ENCODE data around the gene ANKLE1.

ANKLE1 gene

DNA sequence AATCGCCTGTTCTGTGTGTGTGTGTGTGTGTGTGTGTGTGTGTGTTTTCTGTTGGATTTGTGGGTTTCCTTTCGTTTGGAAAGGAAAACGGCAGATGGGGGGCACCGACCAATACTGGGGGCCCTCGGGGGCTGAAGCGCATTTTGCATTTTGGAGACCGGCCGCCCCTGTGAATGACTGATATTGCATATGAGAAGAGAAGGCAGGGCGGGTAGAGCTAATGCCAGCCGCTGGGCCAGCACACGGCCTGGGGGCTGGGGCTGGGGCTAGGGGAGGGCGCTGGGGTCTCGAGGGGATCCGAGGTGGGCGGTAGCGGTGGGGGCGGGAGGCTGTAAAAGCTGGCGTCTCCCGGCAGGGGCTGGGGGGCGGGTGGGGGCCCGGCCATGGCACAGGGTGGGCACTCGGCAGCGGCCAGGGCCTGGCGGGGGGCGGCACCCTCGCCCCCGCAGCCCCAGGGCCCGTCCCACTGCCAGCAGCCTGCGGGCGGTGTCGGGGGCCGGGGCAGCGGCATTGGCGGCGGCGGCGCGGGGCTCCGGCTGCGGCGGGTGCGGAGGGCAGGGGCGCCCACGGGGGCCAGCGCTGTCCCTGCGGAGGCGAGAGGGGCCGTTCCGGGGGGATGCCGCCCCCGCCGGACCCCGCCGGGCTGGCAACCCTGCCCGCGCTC, 41.7 kb downstream of the ANKLE1 start:
- H3K4me3 ChIP-seq (replicated peaks; ENCODE audit: low read depth, low read length), result no peak overlapping the region
- DNase-seq (ENCODE audit: extremely low read depth, low read depth), result no peak
- TF ChIP-seq CTCF (IDR thresholded peaks at IDR 0.05; ENCODE audit: low read depth, low read length, missing control alignments), result no peak

DNA sequence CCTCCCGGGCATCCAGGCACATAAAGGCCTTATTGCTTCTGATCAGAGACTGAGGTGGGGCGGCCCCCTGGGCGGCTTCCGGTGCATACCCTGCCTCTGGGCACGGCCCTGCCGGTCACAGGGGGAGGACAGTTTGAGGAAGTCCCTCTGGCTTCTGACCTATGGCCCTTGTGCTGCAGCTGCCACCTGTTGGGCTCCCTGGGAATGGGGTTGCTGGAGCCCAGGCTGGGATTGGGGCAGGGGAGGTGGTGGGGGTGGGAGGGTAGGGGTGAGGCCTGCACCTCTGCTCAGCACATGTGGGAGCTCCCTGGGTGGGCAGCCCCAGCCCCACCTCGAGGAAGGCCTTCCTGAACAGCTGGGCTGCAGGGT, 42.2 kb downstream of the ANKLE1 start:
- DNase-seq (ENCODE audit: extremely low read depth, low read depth), result no peak
- H3K4me3 ChIP-seq (replicated peaks; ENCODE audit: low read depth, low read length), result no peak overlapping the region
- TF ChIP-seq CTCF (IDR thresholded peaks at IDR 0.05; ENCODE audit: low read depth, low read length, missing control alignments), result no peak

DNA sequence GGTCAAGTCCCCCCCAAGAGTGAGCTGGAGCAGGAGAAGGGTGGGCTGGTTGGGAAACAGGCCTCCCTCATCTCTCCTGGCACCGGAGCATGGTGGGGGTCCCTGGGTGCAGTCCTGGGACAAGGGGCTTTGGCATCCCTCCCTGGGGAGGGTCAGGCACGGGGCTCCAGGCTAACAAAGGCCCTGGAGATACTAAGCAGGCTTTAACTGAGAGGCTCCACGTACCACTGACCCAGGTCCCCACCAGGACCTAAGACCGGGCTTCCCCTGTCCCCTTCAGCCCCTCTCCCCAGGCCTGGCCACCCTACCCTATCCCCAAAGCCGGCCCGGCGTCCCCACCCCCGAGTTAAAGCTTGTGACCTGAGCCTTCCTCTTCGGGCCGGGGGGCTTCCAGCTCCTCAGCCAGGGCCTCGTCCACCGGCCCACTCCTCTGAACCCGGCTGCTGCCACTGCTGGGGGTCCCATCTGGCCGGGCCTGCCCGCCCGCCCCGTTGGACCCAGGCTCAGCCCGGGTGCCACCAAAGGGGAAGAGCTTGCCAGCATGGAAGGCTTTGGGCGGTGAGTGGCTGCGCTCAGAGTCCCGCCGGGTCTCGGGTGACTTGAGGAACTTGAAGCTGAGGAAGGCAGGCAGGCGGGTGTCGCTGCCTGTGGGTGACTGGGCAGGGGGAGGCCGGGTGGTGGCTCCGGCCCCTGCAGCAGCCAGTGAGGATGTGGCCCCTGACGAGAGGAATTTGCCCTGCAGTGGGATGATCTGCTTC, 42.8 kb downstream of the ANKLE1 start:
- no peak overlapping the region for H3K4me3 ChIP-seq (replicated peaks; ENCODE audit: low read depth, low read length)
- TF ChIP-seq CTCF (IDR thresholded peaks at IDR 0.05; ENCODE audit: low read depth, low read length, missing control alignments), result no peak
- DNase-seq (ENCODE audit: extremely low read depth, low read depth), result no peak

- no peak overlapping the region for H3K4me3 ChIP-seq (replicated peaks; ENCODE audit: low read depth, low read length)
- DNase-seq (ENCODE audit: extremely low read depth, low read depth), result no peak
- TF ChIP-seq CTCF (IDR thresholded peaks at IDR 0.05; ENCODE audit: low read depth, low read length, missing control alignments), result no peak
Measured at GRCh38 chr19:17325133-17325532, 43.4 kb downstream of the ANKLE1 start.

DNA sequence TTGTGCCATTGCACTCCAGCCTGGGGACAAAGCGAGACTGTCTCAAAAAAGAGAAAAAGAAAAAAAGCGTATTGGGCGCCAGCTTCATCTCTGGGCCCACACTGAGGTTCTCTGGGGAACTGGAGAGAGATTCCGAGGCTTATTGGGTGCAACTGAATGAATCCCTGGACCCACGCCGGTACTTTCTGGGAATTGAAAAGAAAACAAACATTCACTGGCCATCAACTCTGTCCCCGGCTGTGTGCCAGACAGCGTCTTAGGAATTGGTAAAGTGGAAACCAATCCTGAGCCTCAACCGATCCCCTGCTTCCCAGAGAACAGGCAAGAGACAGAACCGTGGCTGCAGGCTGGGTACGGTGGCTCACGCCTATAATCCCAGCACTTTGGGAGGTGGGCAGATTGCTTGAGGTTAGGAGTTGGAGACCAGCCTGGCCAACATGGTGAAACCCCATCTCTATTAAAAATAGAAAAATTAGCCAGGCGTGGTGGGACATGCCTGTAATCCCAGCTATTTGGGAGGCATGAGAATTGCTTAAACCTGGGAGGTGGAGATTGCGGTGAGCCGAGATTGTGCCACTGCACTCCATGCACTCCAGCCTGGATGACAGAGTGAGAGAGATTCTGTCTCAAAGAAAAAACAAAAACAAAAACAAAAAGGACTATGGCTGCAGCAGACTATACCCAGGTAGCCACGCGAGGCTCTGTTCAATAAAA, 44.3 kb downstream of the ANKLE1 start:
- no peak overlapping the region for H3K4me3 ChIP-seq (replicated peaks; ENCODE audit: low read depth, low read length)
- DNase-seq (ENCODE audit: extremely low read depth, low read depth), result no peak
- TF ChIP-seq CTCF (IDR thresholded peaks at IDR 0.05; ENCODE audit: low read depth, low read length, missing control alignments), result no peak

GRCh38 chr19:17326595-17326966, 44.9 kb downstream of the ANKLE1 start:
- DNase-seq (ENCODE audit: extremely low read depth, low read depth), result no peak
- no peak for TF ChIP-seq CTCF (IDR thresholded peaks at IDR 0.05; ENCODE audit: low read depth, low read length, missing control alignments)
- H3K4me3 ChIP-seq (replicated peaks; ENCODE audit: low read depth, low read length), result no peak overlapping the region

All from HFF-Myc (cell line).